HG02610 (cell line): ENCODE data around the gene EFR3B.

Source experiments
- ATAC-seq: cut with Tn5 transposase; IDR thresholded peaks from one replicate; pipeline ENCODE4 v1.9.1; 2021; ENCODE audit warnings: mild to moderate bottlenecking, moderate library complexity; ENCODE audit not compliant: unreplicated experiment

The EFR3B gene

DNA sequence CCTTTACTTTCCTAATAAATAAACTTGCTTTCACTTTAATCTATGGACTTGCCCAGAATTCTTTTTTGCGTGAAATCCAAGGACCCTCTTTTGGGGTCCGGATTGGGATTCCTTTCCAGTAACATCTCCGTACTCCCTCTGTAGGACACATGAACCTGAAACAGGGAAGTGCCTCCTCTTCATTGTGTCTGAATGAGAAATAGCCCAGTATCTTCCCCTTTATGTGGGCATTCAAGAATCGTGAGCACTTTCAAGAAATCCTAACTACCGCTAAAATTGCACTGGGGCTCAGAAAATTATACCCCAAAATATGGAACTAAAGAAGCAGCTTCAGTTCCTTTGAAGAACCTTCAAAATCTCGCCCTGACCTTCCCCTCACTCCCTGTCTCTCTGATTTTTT, 134.3 kb downstream of the EFR3B start:
- ATAC-seq = no peak

GRCh38 chr2:25176541-25177181, 134.8 kb downstream of the EFR3B start:
- ATAC-seq = no peak

GRCh38 chr2:25177211-25177611, 135.3 kb downstream of the EFR3B start:
- no peak for ATAC-seq

DNA sequence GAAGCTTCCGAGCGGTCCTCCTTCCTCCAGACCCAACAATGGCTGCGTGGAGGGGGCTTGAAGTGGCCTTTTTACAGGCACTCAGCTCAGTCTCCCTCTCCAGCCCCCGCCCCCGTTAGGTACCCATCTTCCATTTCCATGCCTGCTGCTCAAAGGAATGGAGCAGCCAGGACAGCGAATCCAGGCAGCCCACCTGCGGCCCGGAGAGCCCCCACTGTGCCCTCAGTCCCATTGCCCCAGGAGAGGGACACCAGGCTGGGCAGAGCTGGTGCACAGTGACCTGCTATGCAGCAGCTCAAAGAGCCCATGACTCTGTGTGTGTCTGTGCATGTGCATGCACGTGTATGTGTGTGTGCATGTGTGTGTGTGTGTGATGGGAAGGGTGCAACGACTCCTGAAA, 137.1 kb downstream of the EFR3B start:
- ATAC-seq = no peak

GRCh38 chr2:25184254-25184653, 142.4 kb downstream of the EFR3B start:
- ATAC-seq = no peak

DNA sequence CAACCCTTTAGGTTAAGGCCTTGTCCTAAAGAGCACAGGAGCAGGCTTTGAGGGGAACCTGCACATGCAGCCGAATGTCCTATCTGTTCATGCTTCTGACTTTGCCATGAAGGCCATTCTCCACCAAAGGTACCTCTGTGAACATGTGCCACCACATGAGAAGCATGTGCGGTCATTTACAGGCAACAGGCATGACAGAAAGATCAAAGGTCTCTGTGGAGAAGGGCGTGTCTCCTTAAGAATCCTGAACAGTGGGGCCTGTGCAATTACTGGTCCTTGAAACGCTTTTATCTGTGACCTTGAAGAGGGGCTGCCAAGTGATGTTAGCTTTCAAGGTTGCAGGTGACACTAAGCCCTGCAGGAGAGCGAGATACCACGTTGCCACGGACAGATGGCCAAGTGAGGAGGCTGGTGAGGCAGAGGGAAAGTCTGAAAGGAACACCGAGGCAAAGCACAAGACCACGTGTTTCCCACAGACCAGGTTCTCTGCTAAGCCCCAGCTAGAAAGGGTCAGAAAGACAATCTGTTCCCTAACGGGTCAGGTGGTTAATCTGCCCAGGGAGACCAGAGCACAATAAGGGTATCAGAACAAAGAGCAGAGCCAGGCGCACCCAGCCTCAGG, 146.0 kb downstream of the EFR3B start:
- no peak for ATAC-seq

DNA sequence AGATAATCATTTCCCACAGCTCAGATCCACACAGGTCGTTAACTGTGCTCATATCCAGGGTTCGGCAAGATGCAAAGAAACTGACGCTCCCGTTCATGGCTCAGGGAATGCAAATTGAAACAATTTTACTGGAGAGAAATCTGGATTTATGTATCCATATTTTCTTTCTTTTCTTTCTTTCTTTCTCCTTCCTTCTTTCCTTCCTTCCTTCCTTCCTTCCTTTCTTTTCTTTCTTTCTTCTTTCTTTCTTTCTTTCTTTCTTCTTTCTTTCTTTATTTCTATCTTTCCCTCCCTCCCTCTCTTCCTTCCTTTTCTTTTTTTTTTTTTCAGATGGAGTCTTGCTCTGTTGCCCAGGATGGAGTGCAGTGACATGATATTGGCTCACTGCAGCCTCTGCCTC, 146.5 kb downstream of the EFR3B start:
- no peak for ATAC-seq

GRCh38 chr2:25190536-25190935, 148.7 kb downstream of the EFR3B start:
- no peak for ATAC-seq

DNA sequence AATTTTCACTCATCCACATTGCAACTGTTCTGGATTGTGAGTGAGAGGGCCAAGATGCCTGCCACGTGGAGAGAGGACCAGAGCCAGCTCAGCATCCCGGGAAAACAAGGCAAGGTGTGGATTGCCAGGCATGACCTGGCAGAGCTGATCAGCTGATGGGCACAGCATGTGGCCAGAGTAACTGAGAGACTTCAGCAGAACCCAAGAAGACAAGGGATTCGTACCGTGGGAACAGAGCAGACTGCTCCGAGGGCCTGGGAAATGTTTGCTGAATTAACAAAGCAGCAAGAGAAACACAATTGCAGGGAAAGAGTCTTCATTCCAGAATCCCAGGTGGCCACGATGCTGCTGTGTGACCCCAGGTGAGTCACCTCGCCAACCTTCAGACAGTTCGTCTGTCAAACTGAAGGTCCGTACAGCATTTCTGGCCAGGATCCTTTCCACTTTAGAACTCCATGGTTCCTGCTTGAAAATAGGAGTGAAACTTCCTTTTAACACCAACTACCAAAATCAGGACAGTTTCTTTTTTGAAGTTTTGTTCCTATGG, 152.8 kb downstream of the EFR3B start:
- ATAC-seq = no peak

- no peak for ATAC-seq
Observed at GRCh38 chr2:25197336-25198208, 155.7 kb downstream of the EFR3B start.

- no peak for ATAC-seq
Observed at GRCh38 chr2:25198209-25198525, 156.3 kb downstream of the EFR3B start.

DNA sequence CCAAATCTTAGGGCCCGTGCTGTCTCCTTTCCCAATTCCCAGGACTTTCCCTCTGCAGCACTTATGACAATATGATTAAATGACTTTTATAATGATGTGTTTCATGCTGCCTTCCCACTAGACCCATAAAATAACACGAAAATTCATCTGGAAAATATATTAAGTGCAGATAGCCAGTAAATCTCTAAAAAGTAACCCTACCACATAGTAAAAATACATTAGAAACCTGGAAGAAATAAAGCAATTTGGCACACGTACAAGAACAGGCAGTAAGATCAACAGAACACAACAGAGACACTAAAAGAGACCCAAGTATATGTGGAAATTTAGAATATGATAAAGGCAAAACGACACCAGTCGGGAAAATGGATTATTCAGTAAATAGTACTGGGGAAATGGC, 156.7 kb downstream of the EFR3B start:
- ATAC-seq = no peak

GRCh38 chr2:25201265-25201664, 159.4 kb downstream of the EFR3B start:
- no peak for ATAC-seq

DNA sequence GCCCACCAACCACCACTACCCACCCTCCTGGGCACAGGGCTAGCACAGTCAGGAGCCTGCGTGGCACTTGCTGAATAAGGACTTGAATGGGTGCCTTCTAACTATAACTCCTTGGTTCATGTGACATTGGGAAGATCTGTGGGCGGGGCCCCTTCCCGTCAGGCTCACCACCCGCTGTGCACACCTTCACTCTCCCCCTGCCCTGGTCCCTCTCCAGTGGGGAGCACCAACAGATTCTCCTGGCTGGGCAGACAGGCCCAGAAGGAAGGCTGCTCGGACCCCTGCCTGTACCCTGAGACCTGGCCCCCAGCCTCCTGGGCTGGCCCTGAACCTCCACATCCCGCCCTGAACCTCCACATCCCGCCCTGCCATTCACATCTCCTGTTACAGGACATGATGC, 159.9 kb downstream of the EFR3B start:
- no peak for ATAC-seq

DNA sequence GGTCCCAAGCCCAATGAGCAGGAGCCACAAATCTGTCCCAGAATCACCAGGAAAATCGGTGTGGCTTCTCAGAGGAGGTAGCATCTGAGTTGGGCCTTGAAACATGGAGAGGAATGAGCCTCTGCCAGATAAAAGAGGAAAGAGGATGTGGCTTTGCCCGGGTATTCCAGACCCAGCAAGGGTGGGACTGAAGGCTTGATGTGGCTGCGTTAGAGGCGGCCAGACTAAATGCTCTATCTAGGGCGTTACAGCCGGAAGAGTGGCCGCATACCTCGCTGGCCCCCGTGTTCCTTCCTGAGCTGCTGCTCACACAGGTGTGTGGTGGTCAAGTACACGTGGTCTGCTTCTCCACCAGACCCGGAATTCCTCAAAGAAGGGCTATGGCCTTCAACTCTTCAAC, 160.4 kb downstream of the EFR3B start:
- ATAC-seq = no peak

- peak; percentile 56 for ATAC-seq
Observed at GRCh38 chr2:25204190-25204838, 162.4 kb downstream of the EFR3B start.

- ATAC-seq = no peak
Observed at GRCh38 chr2:25207078-25207545, 165.2 kb downstream of the EFR3B start.
